HG03159 (cell line): ENCODE data around the gene E2F4.

Experiments used
- ATAC-seq: cut with Tn5 transposase; IDR thresholded peaks from one replicate; pipeline ENCODE4 v1.9.1; 2021; ENCODE audit warnings: mild to moderate bottlenecking, moderate library complexity; ENCODE audit not compliant: unreplicated experiment

Gene E2F4

DNA sequence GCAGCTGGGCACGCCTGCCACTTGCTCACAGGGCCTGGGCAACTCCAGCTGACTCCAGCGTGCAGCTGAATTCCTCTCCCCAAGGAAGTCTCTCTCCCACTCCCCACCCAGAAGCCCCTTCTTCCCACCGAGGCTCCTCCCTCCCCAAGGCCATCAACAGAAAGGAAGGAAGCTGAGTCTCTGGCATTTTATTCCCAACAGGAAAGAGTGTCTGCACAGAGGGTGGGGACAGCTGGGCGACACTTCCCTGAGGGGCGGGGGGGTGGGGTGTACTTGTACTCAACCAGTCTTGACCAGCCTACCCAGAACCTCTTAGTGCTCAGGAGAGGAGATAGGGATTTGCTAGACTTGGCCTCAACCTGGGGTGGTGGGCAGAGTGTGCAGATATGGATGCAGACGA, 1.9 kb upstream of the E2F4 start, which contains the start of gene EXOC3L1:
TSS of gene EXOC3L1 (minus strand) at position 96 of the 400 bp plus-strand sequence. CDS start 460 bp downstream, outside the sequence.
- no peak for ATAC-seq

DNA sequence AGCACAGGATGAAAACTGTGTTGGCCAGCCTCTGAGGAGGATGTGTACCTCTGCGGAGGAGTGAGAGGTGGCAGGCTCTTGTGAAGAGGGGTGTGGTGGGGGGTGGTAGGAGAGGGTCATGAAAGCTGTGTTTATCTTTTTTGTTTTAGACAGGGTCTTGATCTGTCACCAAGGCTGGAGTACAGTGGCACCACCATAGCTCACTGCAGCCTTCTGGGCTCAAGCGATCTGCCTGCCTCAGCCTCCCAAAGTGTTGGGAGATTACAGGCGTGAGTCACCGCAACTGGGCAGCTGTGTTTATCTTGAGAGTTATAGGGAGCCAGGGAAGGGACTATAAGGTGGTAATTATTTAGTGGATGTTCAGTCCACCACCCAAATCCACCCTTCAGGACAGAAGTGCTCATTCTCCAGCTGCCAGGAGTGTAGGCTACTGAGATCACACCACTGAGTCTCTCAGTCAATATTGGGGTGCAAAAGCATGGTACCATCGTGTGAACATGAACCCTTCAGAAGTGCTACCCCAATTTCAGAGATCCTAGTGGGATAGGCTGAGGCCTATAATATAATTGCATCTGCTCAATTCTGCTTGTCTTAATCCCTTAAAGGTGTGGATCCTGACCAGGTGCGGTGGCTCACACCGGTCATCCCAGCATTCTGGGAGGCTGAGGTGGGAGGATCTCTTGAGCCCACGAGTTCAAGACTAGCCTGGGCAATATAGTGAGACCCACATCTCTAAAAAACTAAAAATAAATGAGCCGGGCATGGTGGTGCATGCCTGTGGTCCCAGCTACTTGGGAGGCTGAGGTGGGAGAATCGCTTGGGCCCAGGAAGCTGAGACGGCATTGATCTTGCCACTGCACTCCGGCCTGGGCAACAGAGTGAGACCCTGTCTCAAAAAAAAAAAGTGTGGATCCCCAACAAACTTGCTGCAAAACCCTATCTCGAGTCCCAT, 1.2 kb upstream of the E2F4 start:
- ATAC-seq, result no peak

DNA sequence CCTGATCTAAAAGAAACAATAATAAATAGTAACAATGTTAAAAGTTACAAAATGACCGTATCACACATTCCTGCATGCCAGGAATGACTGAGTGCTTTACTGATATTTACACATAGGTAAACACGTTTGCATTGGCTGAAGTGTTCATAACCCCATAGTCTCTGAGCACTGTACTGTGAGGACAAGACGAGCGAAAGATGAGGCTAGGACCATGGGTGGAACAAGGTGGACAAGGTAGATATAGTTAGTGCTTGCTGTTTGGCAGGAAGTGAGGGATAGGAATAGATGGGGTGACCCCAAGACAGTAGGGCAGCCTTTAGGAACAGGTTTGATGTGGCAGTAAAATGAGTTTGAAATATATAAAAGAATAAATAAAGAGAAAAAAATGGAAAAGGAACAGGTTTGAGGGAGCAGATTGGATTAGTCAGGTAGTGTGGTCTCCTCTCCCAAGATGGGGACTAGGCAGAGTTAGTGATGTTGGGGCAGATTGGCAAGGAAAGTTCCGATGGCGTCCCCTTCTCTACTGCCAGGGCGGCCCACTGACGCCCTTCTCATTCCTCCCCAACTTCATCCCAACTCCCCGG, 452 bp upstream of the E2F4 start:
- no peak for ATAC-seq

DNA sequence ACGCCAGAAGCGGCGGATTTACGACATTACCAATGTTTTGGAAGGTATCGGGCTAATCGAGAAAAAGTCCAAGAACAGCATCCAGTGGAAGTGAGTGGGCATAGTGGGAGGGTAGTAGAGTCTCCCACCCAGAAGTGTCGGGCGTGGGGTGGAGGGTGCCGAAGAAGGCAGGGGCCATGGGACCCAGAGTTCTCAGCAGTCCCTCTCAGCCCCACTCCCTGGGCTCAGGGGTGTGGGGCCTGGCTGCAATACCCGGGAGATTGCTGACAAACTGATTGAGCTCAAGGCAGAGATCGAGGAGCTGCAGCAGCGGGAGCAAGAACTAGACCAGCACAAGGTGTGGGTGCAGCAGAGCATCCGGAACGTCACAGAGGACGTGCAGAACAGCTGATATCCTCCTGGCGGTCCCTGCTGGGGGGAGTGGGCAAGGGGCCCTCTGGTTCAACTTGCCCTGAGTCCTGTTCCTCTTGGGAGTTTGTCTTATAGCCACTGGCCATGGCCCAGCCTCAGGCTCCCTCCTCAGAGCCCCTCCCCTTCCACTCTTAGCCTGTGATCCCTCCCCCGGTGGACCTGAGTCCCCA, 916 bp downstream of the E2F4 start:
- no peak for ATAC-seq

DNA sequence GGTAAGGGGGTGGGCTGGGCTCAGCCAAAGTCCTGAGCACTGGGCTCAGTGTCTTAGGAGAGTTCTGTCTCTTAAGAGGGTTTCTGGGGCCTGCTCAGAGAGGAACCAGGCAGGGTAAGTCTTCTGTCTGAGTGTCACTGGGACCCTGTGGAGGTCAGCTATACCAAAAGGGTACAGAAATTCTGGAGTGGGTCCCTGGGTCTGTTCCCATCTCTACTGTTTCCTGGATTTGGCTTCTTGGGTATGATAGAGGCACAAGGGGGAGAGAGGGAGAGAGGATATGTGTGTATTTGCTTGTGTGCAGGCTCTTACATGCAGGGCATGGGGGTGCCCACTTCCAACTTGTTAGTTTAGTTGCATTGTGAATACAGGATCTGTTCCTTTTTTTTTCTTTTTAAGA, 1.6 kb downstream of the E2F4 start:
- no peak for ATAC-seq

DNA sequence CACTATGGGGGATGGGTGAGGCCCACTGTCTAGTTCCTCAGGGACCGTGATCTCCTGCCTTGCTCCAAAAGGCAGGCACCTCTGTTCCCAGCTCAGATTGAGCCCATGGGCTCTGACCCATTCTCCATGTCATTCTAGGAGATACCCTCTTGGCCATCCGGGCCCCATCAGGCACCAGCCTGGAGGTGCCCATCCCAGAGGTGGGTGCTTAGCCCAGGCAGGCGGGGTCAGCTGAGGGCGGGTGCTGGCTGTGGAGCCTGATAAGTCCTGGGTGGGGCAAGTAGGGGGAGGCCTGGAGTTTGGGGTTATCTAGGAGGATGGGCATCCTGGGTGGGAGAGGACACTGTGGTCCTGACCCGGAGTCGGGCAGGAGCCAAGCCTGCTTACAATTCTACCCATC, 2.3 kb downstream of the E2F4 start:
- no peak for ATAC-seq

DNA sequence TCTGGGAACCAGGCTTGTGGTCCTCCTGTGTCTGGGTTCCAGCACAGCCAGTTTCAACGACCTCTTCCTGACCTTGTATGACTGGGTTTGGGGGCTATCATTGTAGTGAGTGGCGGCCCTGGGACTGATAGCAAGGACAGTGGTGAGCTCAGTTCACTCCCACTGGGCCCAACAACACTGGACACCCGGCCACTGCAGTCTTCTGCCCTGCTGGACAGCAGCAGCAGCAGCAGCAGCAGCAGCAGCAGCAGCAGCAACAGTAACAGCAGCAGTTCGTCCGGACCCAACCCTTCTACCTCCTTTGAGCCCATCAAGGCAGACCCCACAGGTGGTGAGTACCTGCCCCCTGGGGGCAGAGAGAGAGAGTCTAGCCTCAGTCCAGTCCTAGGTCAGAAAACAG, 3.7 kb downstream of the E2F4 start:
- ATAC-seq, result no peak

DNA sequence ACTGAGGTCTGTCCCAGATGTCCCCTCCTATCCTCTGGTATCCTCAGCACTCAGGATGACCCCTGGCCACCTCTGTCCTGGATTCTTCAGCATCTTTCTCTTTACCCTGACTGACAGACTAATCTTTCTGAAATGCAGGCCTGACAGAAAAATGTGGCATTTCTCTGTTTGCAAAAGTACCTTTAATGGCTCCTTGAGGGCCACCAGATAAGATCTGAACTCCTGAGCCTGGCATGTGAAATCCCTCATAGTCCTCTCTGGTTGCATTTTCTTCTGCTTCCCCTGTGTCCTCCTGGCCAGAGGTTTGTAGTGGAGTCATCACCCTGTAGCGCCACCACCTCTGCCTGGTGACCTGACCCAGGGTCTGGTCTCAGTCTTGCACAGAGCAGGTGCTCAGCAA, 4.9 kb downstream of the E2F4 start:
- ATAC-seq, result no peak

DNA sequence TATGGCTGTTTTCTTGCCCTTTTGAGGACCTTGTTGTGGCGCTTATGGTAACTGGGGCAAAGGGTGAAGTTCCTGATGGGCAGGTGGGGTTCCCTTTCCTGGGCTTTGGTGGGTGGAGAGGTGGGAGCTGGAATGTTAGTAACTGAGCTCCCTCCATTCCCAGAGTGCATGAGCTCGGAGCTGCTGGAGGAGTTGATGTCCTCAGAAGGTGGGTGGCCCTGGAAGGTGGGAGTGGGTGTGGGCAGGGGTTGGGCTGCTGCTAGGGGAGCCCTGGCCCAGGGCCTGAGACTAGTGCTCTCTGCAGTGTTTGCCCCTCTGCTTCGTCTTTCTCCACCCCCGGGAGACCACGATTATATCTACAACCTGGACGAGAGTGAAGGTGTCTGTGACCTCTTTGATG, 5.7 kb downstream of the E2F4 start:
- ATAC-seq, result no peak

DNA sequence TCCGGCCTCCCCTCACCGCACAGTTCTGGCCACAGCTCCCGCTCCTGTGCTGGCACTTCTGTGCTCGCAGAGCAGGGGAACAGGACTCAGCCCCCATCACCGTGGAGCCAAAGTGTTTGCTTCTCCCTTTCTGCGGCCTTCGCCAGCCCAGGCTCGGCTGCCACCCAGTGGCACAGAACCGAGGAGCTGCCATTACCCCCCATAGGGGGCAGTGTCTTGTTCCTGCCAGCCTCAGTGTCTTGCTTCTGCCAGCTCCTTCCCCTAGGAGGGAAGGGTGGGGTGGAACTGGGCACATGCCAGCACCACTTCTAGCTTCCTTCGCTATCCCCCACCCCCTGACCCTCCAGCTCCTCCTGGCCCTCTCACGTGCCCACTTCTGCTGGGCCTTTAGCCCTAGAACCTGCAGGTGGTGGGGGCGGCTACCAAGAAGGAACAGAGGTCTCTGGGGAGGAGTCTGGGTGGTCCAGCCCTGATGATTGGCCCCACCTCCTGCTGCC, 6.3 kb downstream of the E2F4 start:
- no peak for ATAC-seq

DNA sequence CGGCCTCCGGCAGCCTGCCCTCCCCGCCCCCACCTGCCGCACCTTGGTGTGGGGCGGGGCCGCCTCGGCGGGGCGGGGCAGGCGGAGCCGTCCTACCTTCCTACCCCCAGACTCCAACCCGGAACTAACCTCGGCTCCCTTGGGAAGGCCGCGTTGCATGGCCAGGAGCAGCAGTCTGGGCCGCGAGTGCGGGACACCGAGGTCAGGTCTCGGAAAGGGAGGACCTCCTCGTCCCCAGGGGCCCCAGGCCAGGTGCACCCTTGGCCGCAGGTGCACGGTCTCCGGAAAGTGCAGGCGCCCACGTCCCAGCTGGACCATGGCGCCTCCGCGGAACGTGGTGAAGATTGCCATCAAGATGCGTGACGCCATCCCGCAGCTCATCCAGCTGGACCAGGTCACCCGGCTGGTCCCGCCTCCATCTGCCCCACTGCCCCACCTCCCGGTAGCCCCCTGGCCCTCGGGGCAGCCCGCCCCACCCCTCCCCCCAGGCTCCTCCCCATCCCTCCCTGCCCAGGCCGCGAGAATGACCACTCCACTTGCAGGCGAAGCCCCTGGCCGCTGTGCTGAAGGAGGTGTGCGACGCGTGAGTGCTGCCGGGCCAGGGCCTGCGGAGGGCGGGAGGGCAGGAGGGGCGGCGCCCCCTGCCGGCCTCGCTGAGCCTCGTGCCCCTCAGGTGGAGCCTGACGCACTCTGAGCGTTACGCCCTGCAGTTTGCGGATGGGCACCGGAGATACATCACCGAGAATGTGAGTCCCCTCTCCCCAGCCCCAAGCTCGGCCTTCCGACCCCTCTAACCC, 7.3 kb downstream of the E2F4 start, which contains the start of gene ELMO3:
TSS of gene ELMO3 (plus strand) at position 121 of the 797 bp plus-strand sequence. CDS start at position 317, 196 bp downstream.
- no peak for ATAC-seq

DNA sequence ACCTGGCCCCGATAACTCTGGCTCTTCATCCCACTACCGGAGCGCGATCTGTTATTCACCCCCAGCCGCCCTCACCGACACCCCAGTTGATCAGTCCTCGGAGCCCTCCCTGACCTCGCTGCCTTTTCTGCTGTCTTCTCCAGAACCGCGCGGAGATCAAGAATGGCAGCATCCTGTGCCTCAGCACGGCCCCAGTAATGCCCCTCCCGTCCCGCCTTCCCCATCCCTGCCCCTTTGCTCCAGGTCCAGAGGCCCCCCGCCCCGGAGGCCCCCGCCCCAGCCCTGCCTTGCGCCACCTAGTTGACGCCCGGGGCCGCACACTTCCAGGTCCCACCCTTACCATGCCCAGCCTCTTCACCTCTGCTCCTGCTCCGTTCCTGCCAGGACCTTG, 7.8 kb downstream of the E2F4 start:
- ATAC-seq, result no peak

DNA sequence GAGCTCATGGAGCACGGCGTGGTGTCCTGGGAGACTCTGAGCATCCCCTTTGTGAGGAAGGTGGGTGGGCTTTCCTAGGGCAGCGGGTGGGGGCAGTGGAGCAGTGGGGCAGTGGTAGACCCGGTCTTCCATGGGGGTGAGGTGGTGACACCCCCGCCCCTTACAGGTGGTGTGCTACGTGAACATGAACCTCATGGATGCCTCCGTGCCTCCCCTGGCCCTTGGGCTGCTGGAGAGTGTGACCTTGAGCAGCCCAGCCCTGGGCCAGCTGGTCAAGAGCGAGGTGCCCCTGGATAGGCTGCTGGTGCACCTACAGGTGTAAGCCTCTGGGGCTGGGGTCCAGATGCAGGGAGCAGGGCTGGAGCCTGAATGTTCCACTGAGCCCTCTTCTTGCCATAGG, 8.5 kb downstream of the E2F4 start:
- ATAC-seq, result no peak

DNA sequence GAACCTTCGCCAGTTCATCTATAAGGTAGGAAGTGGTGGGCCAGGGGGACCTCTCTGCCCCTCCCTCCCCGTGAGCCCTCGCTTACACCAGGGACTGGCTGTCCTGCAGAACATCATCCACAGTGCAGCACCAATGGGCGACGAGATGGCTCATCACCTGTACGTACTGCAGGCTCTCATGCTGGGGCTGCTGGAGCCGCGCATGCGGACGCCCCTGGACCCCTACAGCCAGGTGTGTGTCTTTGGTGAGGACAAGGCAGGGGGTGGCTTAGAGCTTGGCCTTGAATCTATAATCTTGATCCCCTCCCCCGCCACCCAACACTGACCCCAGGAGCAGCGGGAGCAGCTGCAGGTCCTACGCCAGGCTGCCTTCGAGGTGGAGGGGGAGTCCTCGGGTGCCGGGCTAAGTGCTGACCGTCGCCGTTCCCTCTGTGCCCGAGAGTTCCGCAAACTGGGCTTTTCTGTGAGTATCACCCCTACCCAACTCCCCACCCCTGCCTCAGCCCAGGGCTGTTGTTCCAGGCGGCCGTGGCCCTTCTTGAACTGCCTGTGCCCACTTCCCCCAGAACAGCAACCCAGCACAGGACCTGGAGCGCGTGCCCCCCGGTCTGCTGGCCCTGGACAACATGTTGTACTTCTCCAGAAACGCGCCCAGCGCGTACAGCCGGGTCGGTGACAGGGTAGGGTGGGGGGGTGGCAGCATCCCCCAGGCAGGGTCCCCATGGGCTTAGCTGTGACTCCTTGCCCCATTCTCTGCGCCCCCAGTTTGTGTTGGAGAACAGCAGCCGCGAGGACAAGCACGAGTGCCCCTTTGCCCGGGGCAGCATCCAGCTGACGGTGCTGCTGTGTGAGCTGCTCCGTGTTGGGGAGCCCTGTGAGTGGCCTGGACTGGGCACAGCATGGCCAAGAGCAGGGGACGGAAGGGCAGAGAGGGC, 9.7 kb downstream of the E2F4 start:
- ATAC-seq, result no peak

DNA sequence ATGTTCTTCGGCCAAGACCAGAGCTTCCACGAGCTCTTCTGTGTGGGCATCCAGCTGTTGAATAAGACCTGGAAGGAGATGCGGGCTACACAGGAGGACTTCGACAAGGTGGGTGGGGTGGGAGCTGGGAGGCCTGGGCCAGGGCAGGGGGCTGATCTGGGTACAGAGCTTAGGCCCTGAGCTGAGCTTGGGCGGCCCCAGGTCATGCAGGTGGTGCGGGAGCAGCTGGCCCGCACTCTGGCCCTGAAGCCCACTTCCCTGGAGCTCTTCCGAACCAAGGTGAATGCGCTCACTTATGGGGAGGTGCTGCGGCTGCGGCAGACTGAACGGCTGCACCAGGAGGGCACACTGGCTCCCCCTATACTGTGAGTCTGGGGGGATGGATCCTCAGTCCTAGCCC, 10.5 kb downstream of the E2F4 start:
- ATAC-seq, result no peak

DNA sequence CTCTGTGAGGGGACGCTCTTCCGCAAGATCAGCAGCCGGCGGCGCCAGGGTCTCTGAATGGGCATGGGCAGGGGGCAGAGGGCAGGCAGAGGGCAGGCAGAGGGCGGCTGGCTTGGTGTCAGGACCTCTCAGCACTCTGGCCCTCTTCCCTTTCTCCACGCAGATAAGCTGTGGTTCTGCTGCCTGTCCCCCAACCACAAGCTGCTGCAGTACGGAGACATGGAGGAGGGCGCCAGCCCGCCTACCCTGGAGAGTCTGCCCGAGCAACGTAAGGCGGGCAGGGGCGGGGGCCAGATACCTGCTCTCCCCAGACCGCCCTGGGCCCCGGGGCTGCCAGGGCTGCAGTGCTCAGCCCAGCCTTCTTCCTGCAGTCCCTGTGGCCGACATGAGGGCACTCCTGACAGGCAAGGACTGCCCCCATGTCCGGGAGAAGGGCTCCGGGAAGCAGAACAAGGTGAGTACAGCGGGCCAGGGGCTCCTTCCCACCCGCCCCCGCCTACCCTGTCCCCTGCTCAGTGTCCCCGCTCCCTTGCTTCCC, 11.1 kb downstream of the E2F4 start:
- no peak for ATAC-seq

DNA sequence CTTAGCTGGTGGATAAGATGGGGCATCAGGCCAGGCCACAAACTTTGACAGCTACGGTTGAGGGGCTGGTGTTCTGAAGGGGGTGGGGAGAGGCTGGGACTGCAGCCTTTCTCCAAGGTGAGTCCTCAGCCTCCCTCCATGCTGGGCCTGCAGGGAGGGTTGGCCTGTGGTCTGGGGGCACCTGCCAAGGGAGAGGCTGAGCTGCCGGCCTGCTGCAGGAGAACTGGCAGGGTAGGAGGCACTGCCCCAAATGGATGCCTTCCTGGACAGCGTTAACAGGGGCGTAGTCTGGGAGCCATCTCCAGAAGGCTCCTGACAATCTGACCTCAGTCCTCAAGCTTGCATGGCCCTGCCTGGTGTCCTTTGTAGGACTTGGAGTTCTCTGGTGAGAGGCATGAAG, 12.1 kb downstream of the E2F4 start:
- ATAC-seq, result no peak

DNA sequence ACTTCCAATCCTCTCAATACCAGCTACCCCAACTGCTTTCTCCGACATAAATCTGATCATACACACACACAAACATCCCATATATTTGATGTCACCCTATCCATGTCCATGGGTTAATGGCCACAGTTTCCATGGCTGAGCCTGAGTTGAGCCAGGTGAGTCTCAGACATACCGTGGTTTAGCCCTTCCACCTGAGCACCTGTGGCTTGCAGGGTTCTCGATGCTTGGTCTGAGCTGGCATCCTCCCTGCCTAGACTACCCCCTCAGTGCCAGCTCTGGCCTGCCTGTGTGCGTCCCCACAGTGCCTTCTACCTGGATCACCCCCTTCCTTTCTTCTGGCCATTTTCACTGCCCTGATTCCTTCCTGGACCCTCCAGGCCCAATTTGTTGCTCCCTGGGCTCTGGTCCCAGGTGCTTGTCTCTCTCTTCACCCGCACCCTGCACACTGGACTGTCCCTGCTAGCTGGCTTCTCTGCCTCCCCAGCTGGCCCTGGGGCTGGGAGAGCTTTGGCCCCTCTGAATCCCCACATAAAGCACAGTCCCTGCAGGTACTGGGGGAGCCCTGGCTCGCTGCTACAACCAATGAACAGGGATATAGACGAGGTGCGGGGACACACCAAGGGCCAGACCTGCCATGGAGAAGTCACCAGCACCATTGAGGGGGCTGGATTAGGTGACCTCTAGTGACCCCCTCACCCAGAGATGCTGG, 14.3 kb downstream of the E2F4 start:
- ATAC-seq, result no peak

DNA sequence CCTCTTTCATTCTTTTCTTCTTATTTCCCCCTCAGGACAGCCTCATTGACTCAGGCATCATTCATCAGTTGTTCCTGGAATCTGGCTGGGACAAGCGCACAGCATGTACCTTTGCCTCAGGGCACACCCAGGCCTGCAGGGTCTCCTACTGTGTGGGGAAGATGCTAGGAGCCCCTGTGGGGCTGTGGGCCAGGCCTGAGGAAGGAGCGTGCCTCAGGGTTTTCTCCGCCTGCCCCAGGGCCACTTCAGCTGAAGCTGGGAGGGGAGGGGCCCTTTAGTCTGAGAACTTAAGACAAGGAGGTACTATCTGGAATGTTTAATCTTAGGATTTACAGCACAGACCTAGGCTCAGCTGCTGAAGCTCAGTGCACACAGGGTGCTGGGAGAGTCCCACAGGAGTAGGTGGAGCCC, 14.9 kb downstream of the E2F4 start:
- ATAC-seq, result no peak
